ENCODE data around the gene GOLGA7B.

DNA sequence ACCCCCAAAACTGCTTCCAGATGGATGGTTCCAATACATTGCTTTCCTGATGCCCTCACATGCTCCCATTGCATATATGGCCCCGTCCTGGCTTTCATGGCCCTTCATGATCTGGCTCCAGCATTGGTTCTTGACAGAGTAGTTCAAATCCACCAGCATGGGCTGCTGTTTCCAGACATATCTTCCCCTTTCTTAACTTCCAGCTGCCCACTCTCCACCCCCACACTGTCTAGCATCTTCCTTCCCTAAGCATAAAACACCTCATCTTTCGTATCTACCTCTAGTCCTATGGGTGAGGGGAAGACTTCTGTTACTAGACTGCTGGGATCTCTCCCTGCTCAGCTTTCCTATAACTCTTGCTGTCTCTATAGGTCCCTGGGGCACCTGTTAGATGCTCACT, 13.2 kb upstream of the GOLGA7B start:
- TF ChIP-seq EZH2 (IDR thresholded peaks at IDR 0.05; ENCODE audit: borderline replicate concordance, low read depth, low read length, severe bottlenecking) (no peak), POLR2A (IDR thresholded peaks at IDR 0.05; ENCODE audit: low read depth, low read length) (no peak), POLR2AphosphoS5 (IDR thresholded peaks at IDR 0.05; ENCODE audit: insufficient read depth, low read depth, low read length) (no peak)
- TF ChIP-seq, protein P1, sequence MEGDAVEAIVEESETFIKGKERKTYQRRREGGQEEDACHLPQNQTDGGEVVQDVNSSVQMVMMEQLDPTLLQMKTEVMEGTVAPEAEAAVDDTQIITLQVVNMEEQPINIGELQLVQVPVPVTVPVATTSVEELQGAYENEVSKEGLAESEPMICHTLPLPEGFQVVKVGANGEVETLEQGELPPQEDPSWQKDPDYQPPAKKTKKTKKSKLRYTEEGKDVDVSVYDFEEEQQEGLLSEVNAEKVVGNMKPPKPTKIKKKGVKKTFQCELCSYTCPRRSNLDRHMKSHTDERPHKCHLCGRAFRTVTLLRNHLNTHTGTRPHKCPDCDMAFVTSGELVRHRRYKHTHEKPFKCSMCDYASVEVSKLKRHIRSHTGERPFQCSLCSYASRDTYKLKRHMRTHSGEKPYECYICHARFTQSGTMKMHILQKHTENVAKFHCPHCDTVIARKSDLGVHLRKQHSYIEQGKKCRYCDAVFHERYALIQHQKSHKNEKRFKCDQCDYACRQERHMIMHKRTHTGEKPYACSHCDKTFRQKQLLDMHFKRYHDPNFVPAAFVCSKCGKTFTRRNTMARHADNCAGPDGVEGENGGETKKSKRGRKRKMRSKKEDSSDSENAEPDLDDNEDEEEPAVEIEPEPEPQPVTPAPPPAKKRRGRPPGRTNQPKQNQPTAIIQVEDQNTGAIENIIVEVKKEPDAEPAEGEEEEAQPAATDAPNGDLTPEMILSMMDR (IDR thresholded peaks at IDR 0.05; ENCODE audit: extremely low read depth in 1 of 2, insufficient read depth in 1 of 2, low read depth in 1 of 2, low read length in 2 of 2): no peak
- TF ChIP-seq, protein P2, sequence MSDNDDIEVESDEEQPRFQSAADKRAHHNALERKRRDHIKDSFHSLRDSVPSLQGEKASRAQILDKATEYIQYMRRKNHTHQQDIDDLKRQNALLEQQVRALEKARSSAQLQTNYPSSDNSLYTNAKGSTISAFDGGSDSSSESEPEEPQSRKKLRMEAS (IDR thresholded peaks at IDR 0.05; ENCODE audit: insufficient read depth, insufficient read length): no peak
